HepG2 (cell line): ENCODE results near the gene CTAG1B. TPM values are rescaled to one million over a fixed set of nuclear protein-coding genes. Genes with fewer than 3 reads are reported as not detected.

Experiments used
- MED1 ChIP-seq: sonication (generic); formaldehyde crosslinking; IDR thresholded peaks from 2 replicates; pipeline ENCODE4 v1.4.0; 2020; ENCODE audit warnings: missing genetic modification reagents
- TOPORS ChIP-seq: sonication (generic); formaldehyde crosslinking; IDR thresholded peaks from 2 replicates; pipeline ENCODE4 v1.8.0; 2023; ENCODE audit warnings: mild to moderate bottlenecking, missing genetic modification reagents
- TRIM22 ChIP-seq: fragments of 450-650 bp; IDR thresholded peaks from 2 replicates; pipeline ENCODE4 v1.6.1; 2017
- ZFP1 ChIP-seq: IDR thresholded peaks from 2 replicates; pipeline ENCODE4 v1.6.1; 2016
- ZNF800 ChIP-seq: sonication (generic); formaldehyde crosslinking; IDR thresholded peaks from 2 replicates; pipeline ENCODE4 v1.4.0; 2020; ENCODE audit warnings: missing genetic modification reagents
- ZZZ3 ChIP-seq: sonication (generic); formaldehyde crosslinking; IDR thresholded peaks from 2 replicates; pipeline ENCODE4 v1.4.0; 2020; ENCODE audit warnings: missing genetic modification reagents, mild to moderate bottlenecking, borderline replicate concordance
- polyA plus RNA-seq, 8 experiments: library from polyadenylated mRNA; depleted of rRNA in 3 of 8; stranded (reverse) in 7 of 8; unstranded in 1 of 8; fragments of >200 nt; fragmentation: Illumina TruSeq in 4 of 8; extraction: Trizol in 4 of 8; gene quantifications; 2 replicates each; pipeline versions ENCODE4 v1.2.1 to v1.2.3, GENCODE V29; 2011 to 2016; ENCODE audit warnings: low read depth in 4 of 8, missing spikeins in 1 of 8, mixed read lengths in 1 of 8; ENCODE audit not compliant: insufficient read depth in 1 of 8
- total RNA-seq, 5 experiments: library from RNA; depleted of rRNA; stranded (reverse); fragments of >200 nt; fragmentation: Illumina TruSeq; extraction: Trizol; gene quantifications; 2 replicates each; pipeline ENCODE4 v1.2.3, GENCODE V29; 2016; ENCODE audit warnings: low read depth in 1 of 5
- TF ChIP-seq, protein P1 (sequence below): sonication (generic); formaldehyde crosslinking; conservative IDR thresholded peaks from 2 replicates; pipeline ENCODE4 v1.4.0; 2020; ENCODE audit warnings: missing genetic modification reagents
- TF ChIP-seq, protein P2 (sequence below): sonication (generic); formaldehyde crosslinking; IDR thresholded peaks from 2 replicates; pipeline ENCODE4 v1.4.0; 2020; ENCODE audit warnings: missing genetic modification reagents
- TF ChIP-seq, protein P3 (sequence below): sonication (generic); formaldehyde crosslinking; IDR thresholded peaks from 2 replicates; pipeline ENCODE4 v1.8.1; 2023; ENCODE audit warnings: missing genetic modification reagents, inconsistent platforms, borderline replicate concordance

Gene CTAG1B
- total and polyA plus RNA-seq, 2 of the 13 experiments (the other 11 are each of a cell fraction or from before 2014, with no cell fraction given) = not detected

DNA sequence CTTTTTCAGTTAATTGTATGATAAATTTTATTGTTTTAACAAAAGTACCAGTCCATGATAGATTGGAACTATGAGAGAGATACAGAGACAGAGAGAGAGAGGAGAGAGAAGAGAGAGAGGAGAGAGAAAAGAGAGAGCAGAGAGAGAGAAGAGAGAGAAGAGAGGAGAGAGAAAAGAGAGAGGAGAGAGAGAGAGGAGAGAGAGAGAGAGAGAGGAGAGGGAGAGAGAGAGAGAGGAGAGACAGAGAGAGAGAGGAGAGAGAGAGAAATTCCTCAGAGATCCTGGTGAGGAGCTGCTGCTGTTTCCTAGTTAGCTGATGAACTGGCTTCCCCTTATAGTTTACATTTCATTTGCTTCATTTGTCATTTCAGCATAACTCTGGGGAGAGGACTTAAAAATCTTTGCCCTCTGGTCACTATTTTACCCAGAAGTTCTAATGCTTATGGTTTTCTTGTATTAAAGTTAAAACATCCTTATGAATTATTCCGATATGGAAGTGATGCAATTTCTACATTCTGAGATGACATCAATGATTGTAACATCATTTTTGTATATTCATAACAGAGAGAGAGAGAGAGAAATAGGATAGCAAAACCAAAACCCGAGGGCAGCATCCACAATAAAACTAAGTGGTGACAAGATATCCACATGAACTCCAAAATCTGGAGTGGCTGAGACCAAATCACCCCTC lies 23.4 kb downstream of the CTAG1B start (continued):
- TF ChIP-seq, protein P1, sequence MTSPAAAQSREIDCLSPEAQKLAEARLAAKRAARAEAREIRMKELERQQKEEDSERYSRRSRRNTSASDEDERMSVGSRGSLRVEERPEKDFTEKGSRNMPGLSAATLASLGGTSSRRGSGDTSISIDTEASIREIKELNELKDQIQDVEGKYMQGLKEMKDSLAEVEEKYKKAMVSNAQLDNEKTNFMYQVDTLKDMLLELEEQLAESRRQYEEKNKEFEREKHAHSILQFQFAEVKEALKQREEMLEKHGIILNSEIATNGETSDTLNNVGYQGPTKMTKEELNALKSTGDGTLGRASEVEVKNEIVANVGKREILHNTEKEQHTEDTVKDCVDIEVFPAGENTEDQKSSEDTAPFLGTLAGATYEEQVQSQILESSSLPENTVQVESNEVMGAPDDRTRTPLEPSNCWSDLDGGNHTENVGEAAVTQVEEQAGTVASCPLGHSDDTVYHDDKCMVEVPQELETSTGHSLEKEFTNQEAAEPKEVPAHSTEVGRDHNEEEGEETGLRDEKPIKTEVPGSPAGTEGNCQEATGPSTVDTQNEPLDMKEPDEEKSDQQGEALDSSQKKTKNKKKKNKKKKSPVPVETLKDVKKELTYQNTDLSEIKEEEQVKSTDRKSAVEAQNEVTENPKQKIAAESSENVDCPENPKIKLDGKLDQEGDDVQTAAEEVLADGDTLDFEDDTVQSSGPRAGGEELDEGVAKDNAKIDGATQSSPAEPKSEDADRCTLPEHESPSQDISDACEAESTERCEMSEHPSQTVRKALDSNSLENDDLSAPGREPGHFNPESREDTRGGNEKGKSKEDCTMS (CRISPR knock-in tag) = no peak
- no peak for TF ChIP-seq ZZZ3 (CRISPR knock-in tag)
- no peak for TF ChIP-seq TOPORS
- TF ChIP-seq ZFP1 (CRISPR knock-in tag) = no peak
- TF ChIP-seq ZNF800 = no peak
- TF ChIP-seq, protein P2, sequence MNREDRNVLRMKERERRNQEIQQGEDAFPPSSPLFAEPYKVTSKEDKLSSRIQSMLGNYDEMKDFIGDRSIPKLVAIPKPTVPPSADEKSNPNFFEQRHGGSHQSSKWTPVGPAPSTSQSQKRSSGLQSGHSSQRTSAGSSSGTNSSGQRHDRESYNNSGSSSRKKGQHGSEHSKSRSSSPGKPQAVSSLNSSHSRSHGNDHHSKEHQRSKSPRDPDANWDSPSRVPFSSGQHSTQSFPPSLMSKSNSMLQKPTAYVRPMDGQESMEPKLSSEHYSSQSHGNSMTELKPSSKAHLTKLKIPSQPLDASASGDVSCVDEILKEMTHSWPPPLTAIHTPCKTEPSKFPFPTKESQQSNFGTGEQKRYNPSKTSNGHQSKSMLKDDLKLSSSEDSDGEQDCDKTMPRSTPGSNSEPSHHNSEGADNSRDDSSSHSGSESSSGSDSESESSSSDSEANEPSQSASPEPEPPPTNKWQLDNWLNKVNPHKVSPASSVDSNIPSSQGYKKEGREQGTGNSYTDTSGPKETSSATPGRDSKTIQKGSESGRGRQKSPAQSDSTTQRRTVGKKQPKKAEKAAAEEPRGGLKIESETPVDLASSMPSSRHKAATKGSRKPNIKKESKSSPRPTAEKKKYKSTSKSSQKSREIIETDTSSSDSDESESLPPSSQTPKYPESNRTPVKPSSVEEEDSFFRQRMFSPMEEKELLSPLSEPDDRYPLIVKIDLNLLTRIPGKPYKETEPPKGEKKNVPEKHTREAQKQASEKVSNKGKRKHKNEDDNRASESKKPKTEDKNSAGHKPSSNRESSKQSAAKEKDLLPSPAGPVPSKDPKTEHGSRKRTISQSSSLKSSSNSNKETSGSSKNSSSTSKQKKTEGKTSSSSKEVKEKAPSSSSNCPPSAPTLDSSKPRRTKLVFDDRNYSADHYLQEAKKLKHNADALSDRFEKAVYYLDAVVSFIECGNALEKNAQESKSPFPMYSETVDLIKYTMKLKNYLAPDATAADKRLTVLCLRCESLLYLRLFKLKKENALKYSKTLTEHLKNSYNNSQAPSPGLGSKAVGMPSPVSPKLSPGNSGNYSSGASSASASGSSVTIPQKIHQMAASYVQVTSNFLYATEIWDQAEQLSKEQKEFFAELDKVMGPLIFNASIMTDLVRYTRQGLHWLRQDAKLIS (CRISPR knock-in tag) = no peak
- TF ChIP-seq, protein P3, sequence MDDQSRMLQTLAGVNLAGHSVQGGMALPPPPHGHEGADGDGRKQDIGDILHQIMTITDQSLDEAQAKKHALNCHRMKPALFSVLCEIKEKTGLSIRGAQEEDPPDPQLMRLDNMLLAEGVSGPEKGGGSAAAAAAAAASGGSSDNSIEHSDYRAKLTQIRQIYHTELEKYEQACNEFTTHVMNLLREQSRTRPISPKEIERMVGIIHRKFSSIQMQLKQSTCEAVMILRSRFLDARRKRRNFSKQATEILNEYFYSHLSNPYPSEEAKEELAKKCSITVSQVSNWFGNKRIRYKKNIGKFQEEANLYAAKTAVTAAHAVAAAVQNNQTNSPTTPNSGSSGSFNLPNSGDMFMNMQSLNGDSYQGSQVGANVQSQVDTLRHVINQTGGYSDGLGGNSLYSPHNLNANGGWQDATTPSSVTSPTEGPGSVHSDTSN = no peak
- no peak for TF ChIP-seq MED1 (CRISPR knock-in tag)
- TF ChIP-seq TRIM22 = no peak
